SK-N-SH treated with all-trans-retinoic acid at 6 μM for 48 hours (cell line): ENCODE measurements around the gene MLLT1.

Experiments
- ARNTL ChIP-seq: fragments of 450-650 bp; formaldehyde crosslinking; IDR thresholded peaks from 2 replicates; pipeline ENCODE4 v1.5.0; 2020; ENCODE audit warnings: low read depth, mild to moderate bottlenecking, moderate library complexity, borderline replicate concordance
- SNAI2 ChIP-seq: fragments of 250-450 bp; sonication (Bioruptor Pico); IDR thresholded peaks from 2 replicates; pipeline ENCODE4 v1.5.0; 2020; ENCODE audit warnings: mild to moderate bottlenecking, moderate library complexity
- TCF4 ChIP-seq: fragments of 250-450 bp; sonication (Bioruptor Pico); IDR thresholded peaks from 2 replicates; pipeline ENCODE4 v1.8.0; 2021; ENCODE audit warnings: mild to moderate bottlenecking, moderate library complexity, borderline replicate concordance

DNA sequence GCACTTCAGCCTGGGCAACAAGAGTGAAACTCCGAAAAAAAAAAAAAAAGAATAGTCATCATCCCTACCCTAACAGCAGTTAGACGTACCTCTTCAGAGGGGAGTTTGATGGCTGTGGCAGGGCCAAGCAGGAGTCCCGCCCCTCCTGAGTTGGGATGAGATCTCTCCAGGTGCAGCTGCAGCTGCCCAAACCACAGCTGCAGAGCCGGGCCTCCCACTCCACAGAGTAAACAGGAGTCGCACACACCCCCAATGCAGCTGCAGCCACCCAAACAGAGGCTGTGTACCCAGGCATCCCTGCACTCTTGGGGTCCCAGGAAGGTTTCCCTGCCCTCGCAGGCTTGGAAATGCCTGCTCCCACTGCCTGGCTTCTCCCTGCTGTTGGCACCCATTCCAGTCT is 17.4 kb upstream of the MLLT1 start:
- TF ChIP-seq ARNTL (CRISPR knock-in tag) (no peak), TCF4 (CRISPR knock-in tag) (no peak), SNAI2 (CRISPR knock-in tag) (no peak)
